Ramos (cell line): ENCODE results near the gene ADPRHL1.
"Not testable (repeated sequence)": the region's sequence is repeated elsewhere in the genome, so short reads cannot be mapped to it uniquely, and the experiment has no call there.

Experiments
- in situ Hi-C: fragments of 300-500 bp; cut with MboI; formaldehyde crosslinking; loops from one replicate; pipeline ENCODE4 v1.14.3; 2022; ENCODE audit warnings: low sequenced_read_pairs; ENCODE audit not compliant: unreplicated experiment

Gene ADPRHL1

GRCh38 chr13:113383089-113383488 is 70.2 kb downstream of the ADPRHL1 start:
- in situ Hi-C loops = no loop called here

- in situ Hi-C loops = not testable (repeated sequence)
Measured at GRCh38 chr13:113382542-113382941, 70.7 kb downstream of the ADPRHL1 start.

GRCh38 chr13:113378825-113379224 is 74.5 kb downstream of the ADPRHL1 start:
- in situ Hi-C loops = no loop called here

- in situ Hi-C loops = no loop called here
Measured at GRCh38 chr13:113374511-113375175, 78.6 kb downstream of the ADPRHL1 start.

GRCh38 chr13:113373811-113374485 is 79.3 kb downstream of the ADPRHL1 start:
- in situ Hi-C loops = no loop called here

- in situ Hi-C loops = not testable (repeated sequence)
Measured at GRCh38 chr13:113371701-113372100, 81.6 kb downstream of the ADPRHL1 start.

- in situ Hi-C loops = no loop called here
Measured at GRCh38 chr13:113371061-113371460, 82.2 kb downstream of the ADPRHL1 start.

- in situ Hi-C loops = no loop called here
Measured at GRCh38 chr13:113369881-113370280, 83.4 kb downstream of the ADPRHL1 start.

- in situ Hi-C loops = no loop called here
Measured at GRCh38 chr13:113369189-113369588, 84.1 kb downstream of the ADPRHL1 start.

- in situ Hi-C loops = not testable (repeated sequence)
Measured at GRCh38 chr13:113368353-113368752, 84.9 kb downstream of the ADPRHL1 start.

GRCh38 chr13:113367771-113368170 is 85.5 kb downstream of the ADPRHL1 start:
- in situ Hi-C loops = no loop called here

GRCh38 chr13:113367020-113367560 is 86.2 kb downstream of the ADPRHL1 start:
- in situ Hi-C loops = no loop called here

- in situ Hi-C loops = no loop called here
Measured at GRCh38 chr13:113365971-113366588, 87.2 kb downstream of the ADPRHL1 start.

GRCh38 chr13:113365583-113365970 is 87.7 kb downstream of the ADPRHL1 start:
- in situ Hi-C loops = no loop called here

- in situ Hi-C loops = no loop called here
Measured at GRCh38 chr13:113364901-113365582, 88.2 kb downstream of the ADPRHL1 start.

- in situ Hi-C loops = no loop called here
Measured at GRCh38 chr13:113364311-113364889, 88.9 kb downstream of the ADPRHL1 start.

- in situ Hi-C loops = no loop called here
Measured at GRCh38 chr13:113361406-113361805, 91.9 kb downstream of the ADPRHL1 start.

- in situ Hi-C loops = no loop called here
Measured at GRCh38 chr13:113360446-113360845, 92.8 kb downstream of the ADPRHL1 start.

GRCh38 chr13:113359571-113359970 is 93.7 kb downstream of the ADPRHL1 start:
- in situ Hi-C loops = no loop called here

GRCh38 chr13:113358653-113359190 is 94.6 kb downstream of the ADPRHL1 start:
- in situ Hi-C loops = no loop called here
